GM10266 (cell line): Measurements from ENCODE around the gene ELP2.
"Not testable (repeated sequence)": the region's sequence is repeated elsewhere in the genome, so short reads cannot be mapped to it uniquely, and the experiment has no call there.

ENCODE experiments used
- DNase-seq: peaks from one replicate; pipeline ENCODE4 v3.0.0; 2012; ENCODE audit errors: extremely low spot score
- CTCF ChIP-seq: IDR thresholded peaks from 2 replicates; pipeline ENCODE4 v1.5.1; 2012; ENCODE audit warnings: mild to moderate bottlenecking, low read depth; ENCODE audit not compliant: control insufficient read depth, insufficient read depth; ENCODE audit errors: missing control alignments

ELP2 gene

GRCh38 chr18:36108196-36108595 lies 21.5 kb upstream of the ELP2 start:
- TF ChIP-seq CTCF, result no peak
- DNase-seq, result no peak

GRCh38 chr18:36108601-36109000 lies 21.1 kb upstream of the ELP2 start:
- DNase-seq, result no peak
- TF ChIP-seq CTCF, result no peak

DNA sequence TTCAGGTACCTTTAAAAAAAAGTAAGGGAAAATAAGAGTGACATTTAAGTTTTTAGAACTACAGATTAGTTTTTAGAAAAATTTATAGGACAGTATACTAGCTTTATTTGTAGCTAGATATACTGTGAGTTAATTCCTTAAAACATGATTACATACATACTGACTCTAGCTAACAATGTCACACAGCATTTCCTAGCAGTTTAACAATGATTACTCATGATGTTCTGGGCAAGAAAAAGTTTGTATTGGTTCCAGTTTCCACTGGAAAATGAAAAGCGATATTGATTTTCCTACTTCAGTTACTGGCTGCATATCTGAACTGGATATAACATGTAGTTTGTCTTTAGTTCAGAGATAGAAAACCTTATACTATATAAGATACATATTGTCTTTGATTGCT lies 20.0 kb upstream of the ELP2 start:
- no peak for DNase-seq
- TF ChIP-seq CTCF, result no peak

DNA sequence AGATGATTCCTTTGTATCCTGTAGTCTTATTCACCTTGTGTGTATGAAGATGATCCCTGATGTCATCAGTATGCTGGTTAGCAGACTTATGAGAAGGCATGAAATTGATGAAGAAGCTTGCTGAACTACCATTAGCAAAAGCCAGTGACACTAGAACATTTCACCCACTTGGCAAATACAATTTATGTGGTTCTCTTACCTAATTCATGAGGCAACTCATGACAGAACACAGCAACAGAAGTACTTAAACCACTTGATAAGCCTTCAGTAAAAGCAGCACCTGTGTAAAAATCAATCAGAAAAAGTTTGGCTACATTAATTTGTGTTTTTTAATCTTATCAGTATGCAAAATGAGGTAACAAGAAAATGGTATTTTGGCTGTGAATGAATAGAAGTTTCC lies 17.4 kb upstream of the ELP2 start:
- no peak for TF ChIP-seq CTCF
- no peak for DNase-seq

- TF ChIP-seq CTCF, result no peak
- DNase-seq, result no peak
These were observed 15.4 kb upstream of the ELP2 start for GRCh38 chr18:36114251-36114650.

DNA sequence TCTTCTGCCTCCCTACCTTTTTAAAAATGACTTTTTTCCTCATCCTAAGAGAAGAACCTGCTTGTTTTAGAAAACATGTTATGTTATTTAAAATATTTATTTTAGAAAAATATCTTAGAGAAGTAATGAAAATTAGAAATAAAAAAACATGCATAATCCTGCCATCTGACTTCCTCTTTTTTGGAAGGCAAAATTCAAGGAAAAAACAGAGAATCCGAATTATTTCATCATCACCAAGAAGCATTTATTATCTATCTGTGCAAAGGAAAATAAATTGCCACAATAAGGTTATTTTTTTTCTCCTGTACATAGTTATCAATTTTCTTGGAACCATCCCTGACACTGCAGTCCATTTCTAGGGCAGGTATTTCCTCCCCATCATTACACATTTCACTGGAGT lies 15.0 kb upstream of the ELP2 start:
- DNase-seq, result no peak
- TF ChIP-seq CTCF, result no peak

GRCh38 chr18:36116771-36117170 lies 12.9 kb upstream of the ELP2 start:
- DNase-seq, result not testable (repeated sequence)

GRCh38 chr18:36120297-36120696 lies 9.4 kb upstream of the ELP2 start:
- no peak for DNase-seq
- no peak for TF ChIP-seq CTCF
